Uterus (tissue), 4 donors: Measurements from ENCODE around the gene CTSC. TPM values are rescaled to one million over a fixed set of nuclear protein-coding genes. Genes with fewer than 3 reads are reported as not detected.
"Not testable (repeated sequence)": the region's sequence is repeated elsewhere in the genome, so short reads cannot be mapped to it uniquely, and the experiment has no call there.

Experiments
- DNase-seq, 2 donors: peaks; one replicate each; pipeline ENCODE4 v3.0.0-alpha.2; 2019 to 2020
- H3K27ac ChIP-seq, 2 donors: fragments of 200-600 bp; sonication (generic); 1 replicate in 1 of 2; 2 replicates in 1 of 2; pipeline ENCODE4 v1.5.1; 2016 to 2018
- H3K27me3 ChIP-seq, 2 donors: fragments of 200-600 bp; sonication (generic); one replicate each; pipeline ENCODE4 v1.5.1; 2018 to 2019; ENCODE audit warnings: control low read depth in 1 of 2
- H3K36me3 ChIP-seq, 2 donors: fragments of 200-600 bp; sonication (generic); one replicate each; pipeline ENCODE4 v1.5.1; 2019; ENCODE audit warnings: control low read depth in 1 of 2
- H3K4me1 ChIP-seq, 2 donors: fragments of 200-600 bp; sonication (generic); one replicate each; pipeline ENCODE4 v1.5.1; 2018 to 2019; ENCODE audit warnings: control low read depth in 1 of 2
- H3K4me3 ChIP-seq, 2 donors: fragments of 200-600 bp; sonication (generic); 1 replicate in 1 of 2; 2 replicates in 1 of 2; pipeline ENCODE4 v1.5.1; 2018 to 2019; ENCODE audit warnings: mild to moderate bottlenecking in 1 of 2
- H3K9me3 ChIP-seq, 2 donors: fragments of 200-600 bp; sonication (generic); one replicate each; pipeline ENCODE4 v1.5.1; 2019; ENCODE audit warnings: control low read depth in 1 of 2
- CTCF ChIP-seq, 4 experiments: fragments of 200-600 bp in 2 of 4; fragments of 450-650 bp in 2 of 4; sonication (generic) in 2 of 4; IDR thresholded peaks; one replicate each; pipeline ENCODE4 v1.5.1; 2016 to 2019; ENCODE audit warnings: antibody characterized with exemption in 4 of 4, mild to moderate bottlenecking in 2 of 4, moderate library complexity in 1 of 4
- POLR2A ChIP-seq, 2 donors: fragments of 450-650 bp; IDR thresholded peaks; one replicate each; pipeline ENCODE4 v1.6.1; 2016; ENCODE audit warnings: antibody characterized with exemption in 2 of 2, mild to moderate bottlenecking in 1 of 2, moderate library complexity in 1 of 2
- intact Hi-C: fragments of 100-400 bp; cut with DNase I; formaldehyde crosslinking; loops from one replicate; pipeline ENCODE4 v1.15.1; 2023; ENCODE audit warnings: low total_unique reads
- total RNA-seq, 4 donors: library from RNA; depleted of rRNA in 3 of 4; stranded (reverse); fragments of >200 nt in 3 of 4; gene quantifications; one replicate each; pipeline versions ENCODE4 v1.1.0 to v1.2.4, GENCODE V29; 2014 to 2023
- donor health status: DM: yes; HTN: yes; CAD: no.

The CTSC gene
- total RNA-seq, 4 donors from 2014 or later, result 28.8 to 182 (median 36.3) TPM

GRCh38 chr11:88327462-88328143, 9.9 kb downstream of the CTSC start:
- H3K4me1 ChIP-seq, result no peaks in the 10 kb centered on the region
- DNase-seq, result no peak
- intact Hi-C loops, result no loop called here
- H3K9me3 ChIP-seq, result no peaks in the 10 kb centered on the region
- TF ChIP-seq POLR2A (IDR thresholded peaks at IDR 0.05), result no peak
- no peak for TF ChIP-seq CTCF (IDR thresholded peaks at IDR 0.05)
- H3K27me3 ChIP-seq, result no peaks in the 10 kb centered on the region
- no peak overlapping the region for H3K27ac ChIP-seq
- no peak overlapping the region for H3K4me3 ChIP-seq
- no peaks in the 10 kb centered on the region for H3K36me3 ChIP-seq

- Histone ChIP-seq H3K36me3 (no peaks in the 10 kb centered on the region), H3K4me1 (no peaks in the 10 kb centered on the region), H3K4me3 (no peak overlapping the region), H3K9me3 (no peaks in the 10 kb centered on the region), H3K27me3 (no peaks in the 10 kb centered on the region), H3K27ac (no peak overlapping the region)
- no peak for DNase-seq
- TF ChIP-seq CTCF (IDR thresholded peaks at IDR 0.05), result no peak
- no peak for TF ChIP-seq POLR2A (IDR thresholded peaks at IDR 0.05)
- intact Hi-C loops, result no loop called here
Observed at GRCh38 chr11:88327061-88327460, 10.5 kb downstream of the CTSC start.

GRCh38 chr11:88326099-88326498, 11.4 kb downstream of the CTSC start:
- Histone ChIP-seq H3K36me3 (no peaks in the 10 kb centered on the region), H3K4me3 (no peak overlapping the region), H3K27me3 (no peaks in the 10 kb centered on the region), H3K27ac (peak overlapping the region in 1 of 2 donors; percentile 10), H3K9me3 (no peaks in the 10 kb centered on the region), H3K4me1 (no peaks in the 10 kb centered on the region)
- DNase-seq, result no peak
- intact Hi-C loops, result no loop called here
- TF ChIP-seq CTCF (IDR thresholded peaks at IDR 0.05) (no peak), POLR2A (IDR thresholded peaks at IDR 0.05) (no peak)

- TF ChIP-seq POLR2A (IDR thresholded peaks at IDR 0.05), result no peak
- TF ChIP-seq CTCF (IDR thresholded peaks at IDR 0.05), result no peak
- Histone ChIP-seq H3K4me3 (no peak overlapping the region), H3K27ac (peak overlapping the region in 1 of 2 donors; percentile 25)
Observed at GRCh38 chr11:88324562-88325345, 12.8 kb downstream of the CTSC start.

GRCh38 chr11:88322881-88323280, 14.7 kb downstream of the CTSC start:
- H3K27ac ChIP-seq, H3K36me3 ChIP-seq, H3K4me1 ChIP-seq, H3K4me3 ChIP-seq, intact Hi-C loops, H3K9me3 ChIP-seq, H3K27me3 ChIP-seq, DNase-seq: not testable (repeated sequence)

More at GRCh38 chr11:88324562-88325345, 12.8 kb downstream of the CTSC start:
- Histone ChIP-seq H3K4me1 (no peaks in the 10 kb centered on the region), H3K27me3 (no peaks in the 10 kb centered on the region), H3K9me3 (no peaks in the 10 kb centered on the region), H3K36me3 (no peaks in the 10 kb centered on the region)
- DNase-seq, result no peak
- intact Hi-C loops, result no loop called here

- H3K4me3 ChIP-seq, H3K36me3 ChIP-seq, H3K9me3 ChIP-seq, H3K4me1 ChIP-seq, H3K27me3 ChIP-seq, DNase-seq, H3K27ac ChIP-seq, intact Hi-C loops: not testable (repeated sequence)
Observed at GRCh38 chr11:88321412-88321811, 16.1 kb downstream of the CTSC start.
